CD14-positive monocyte (primary cell): ENCODE data around the gene MFAP3. TPM values are rescaled to one million over a fixed set of nuclear protein-coding genes. Genes with fewer than 3 reads are reported as not detected.
A peak's percentile ranks its signal among the peaks of the same experiment; 100 is the strongest.

Experiments used
- DNase-seq, 3 donors: peaks; one replicate each; pipeline ENCODE4 v3.0.0-alpha.2; 2011 to 2022
- H2AFZ ChIP-seq: 2 replicates; pipeline ENCODE4 v1.6.0; 2012; ENCODE audit warnings: mild to moderate bottlenecking, low read depth, low read length, inconsistent platforms; ENCODE audit not compliant: insufficient read depth, poor library complexity, severe bottlenecking
- H3K27ac ChIP-seq, 2 donors: 1 replicate in 1 of 2; 2 replicates in 1 of 2; pipeline ENCODE4 v1.5.1; 2012 to 2013; ENCODE audit warnings: low read length in 2 of 2, control low read depth in 1 of 2, inconsistent platforms in 1 of 2, low read depth in 1 of 2, mild to moderate bottlenecking in 1 of 2
- H3K27me3 ChIP-seq, 2 donors: one replicate each; pipeline versions ENCODE4 v1.6.0 to v1.6.1; 2011 to 2013; ENCODE audit warnings: low read length in 2 of 2; ENCODE audit not compliant: control insufficient read depth in 2 of 2, insufficient read depth in 2 of 2
- H3K36me3 ChIP-seq, 2 donors: replicated peaks in 1 of 2; 1 replicate in 1 of 2; 2 replicates in 1 of 2; pipeline versions ENCODE4 v1.5.1 to v1.6.1; 2012 to 2013; ENCODE audit warnings: low read length in 2 of 2, control low read depth in 1 of 2, inconsistent platforms in 1 of 2, mild to moderate bottlenecking in 1 of 2; ENCODE audit not compliant: insufficient read depth in 2 of 2, control insufficient read depth in 1 of 2
- H3K4me1 ChIP-seq, 2 donors: 1 replicate in 1 of 2; 2 replicates in 1 of 2; pipeline versions ENCODE4 v1.5.1 to v1.6.1; 2012 to 2013; ENCODE audit warnings: low read length in 2 of 2, control low read depth in 1 of 2, inconsistent platforms in 1 of 2, mild to moderate bottlenecking in 1 of 2, moderate library complexity in 1 of 2; ENCODE audit not compliant: insufficient read depth in 2 of 2, control insufficient read depth in 1 of 2
- H3K4me2 ChIP-seq: replicated peaks from 2 replicates; pipeline ENCODE3; 2012; ENCODE audit warnings: low read length, moderate library complexity, mild to moderate bottlenecking; ENCODE audit not compliant: poor library complexity, severe bottlenecking; ENCODE audit errors: extremely low read depth
- H3K4me3 ChIP-seq, 3 experiments: fragments of 200-600 bp in 1 of 3; sonication (generic) in 1 of 3; replicated peaks in 1 of 3; 1 replicate in 2 of 3; 2 replicates in 1 of 3; pipeline ENCODE4 v1.5.1; 2011 to 2013; ENCODE audit warnings: low read length in 3 of 3, mild to moderate bottlenecking in 3 of 3, control low read depth in 2 of 3, low read depth in 2 of 3, inconsistent platforms in 1 of 3, moderate library complexity in 1 of 3
- H3K79me2 ChIP-seq: 2 replicates; pipeline ENCODE4 v1.6.0; 2012; ENCODE audit warnings: mild to moderate bottlenecking, control low read depth, inconsistent platforms, low read length, moderate library complexity; ENCODE audit not compliant: insufficient read depth
- H3K9ac ChIP-seq: 2 replicates; pipeline ENCODE4 v1.6.0; 2017; ENCODE audit warnings: low read length, mild to moderate bottlenecking; ENCODE audit not compliant: insufficient read depth, poor library complexity, severe bottlenecking
- H3K9me3 ChIP-seq, 2 donors: replicated peaks in 1 of 2; 1 replicate in 1 of 2; 2 replicates in 1 of 2; pipeline versions ENCODE4 v1.5.1 to v1.6.1; 2012 to 2013; ENCODE audit warnings: low read length in 2 of 2, control low read depth in 1 of 2; ENCODE audit not compliant: control insufficient read depth in 1 of 2, insufficient read depth in 1 of 2
- H4K20me1 ChIP-seq: 2 replicates; pipeline ENCODE4 v1.6.0; 2012; ENCODE audit warnings: mild to moderate bottlenecking, low read length, control low read depth, moderate library complexity; ENCODE audit not compliant: insufficient read depth
- H3K27ac Mint-ChIP-seq, 7 donors: one replicate each; pipeline ENCODE4 v1.8.0; 2020; ENCODE audit warnings: mild to moderate bottlenecking in 7 of 7, mixed read lengths in 7 of 7, moderate library complexity in 6 of 7, inconsistent platforms in 2 of 7
- H3K27me3 Mint-ChIP-seq, 3 donors: one replicate each; pipeline ENCODE4 v1.8.0; 2021 to 2022; ENCODE audit warnings: low read depth in 3 of 3, mild to moderate bottlenecking in 3 of 3, mixed read lengths in 3 of 3, moderate library complexity in 3 of 3, inconsistent platforms in 1 of 3
- H3K36me3 Mint-ChIP-seq, 2 donors: one replicate each; pipeline ENCODE4 v1.8.0; 2020; ENCODE audit warnings: mixed read lengths in 2 of 2, inconsistent platforms in 1 of 2, mild to moderate bottlenecking in 1 of 2
- H3K4me1 Mint-ChIP-seq: one replicate; pipeline ENCODE4 v1.8.0; 2020; ENCODE audit warnings: mild to moderate bottlenecking, mixed read lengths
- H3K4me3 Mint-ChIP-seq, 2 donors: one replicate each; pipeline ENCODE4 v1.8.0; 2020; ENCODE audit warnings: mild to moderate bottlenecking in 2 of 2, mixed read lengths in 2 of 2, moderate library complexity in 1 of 2
- H3K9me3 Mint-ChIP-seq, 7 donors: one replicate each; pipeline ENCODE4 v1.8.0; 2020 to 2022; ENCODE audit warnings: mixed read lengths in 7 of 7, mild to moderate bottlenecking in 6 of 7, moderate library complexity in 6 of 7, inconsistent platforms in 2 of 7
- CTCF ChIP-seq: fragments of 200-600 bp; IDR thresholded peaks from one replicate; pipeline ENCODE4 v1.8.0; 2022; ENCODE audit warnings: antibody characterized with exemption, mild to moderate bottlenecking
- WGBS: methylation state at CpG from one replicate; pipeline ENCODE4 v1.1.5; 2013; ENCODE audit warnings: missing lambda C conversion rate; ENCODE audit not compliant: insufficient coverage; 5-methylcytosine and 5-hydroxymethylcytosine counted together
- intact Hi-C, 2 donors: fragments of 100-400 bp; cut with micrococcal nuclease; formaldehyde crosslinking; loops; one replicate each; pipeline versions ENCODE4 v1.15.0 to v1.15.1; 2023
- polyA plus RNA-seq, 3 donors: library from polyadenylated mRNA; depleted of rRNA in 1 of 3; unstranded in 2 of 3; stranded (reverse) in 1 of 3; fragments of 300-500 nt in 2 of 3; fragments of >200 nt in 1 of 3; fragmentation: Illumina TruSeq in 2 of 3; gene quantifications; 1 replicate in 2 of 3; 2 replicates in 1 of 3; pipeline ENCODE4 v1.2.3, GENCODE V29; 2012 to 2021

MFAP3 gene
- polyA plus RNA-seq, 3 donors, result 7.4 to 13.1 (median 8.6) TPM

GRCh38 chr5:154034944-154035343, 3.8 kb upstream of the MFAP3 start:
- Histone ChIP-seq H3K36me3 (peaks cover 0 to 26% of the 10 kb centered on the region in 2 donors), H3K4me1 (peaks cover 11 to 16% of the 10 kb centered on the region in 2 donors), H3K27ac (no peak overlapping the region), H3K4me3 (no peak overlapping the region), H3K9me3 (no peaks in the 10 kb centered on the region), H3K9ac (no peak overlapping the region), H4K20me1 (no peaks in the 10 kb centered on the region), H3K27me3 (no peaks in the 10 kb centered on the region), H3K79me2 (peaks cover 15% of the 10 kb centered on the region), H2AFZ (no peak overlapping the region), H3K4me2 (no peak overlapping the region)
- no peak for TF ChIP-seq CTCF
- Mint-ChIP-seq H3K27me3 (peaks cover 0 to 2% (median 0%) of the 10 kb centered on the region in 3 donors), H3K4me1 (peaks cover 23% of the 10 kb centered on the region), H3K4me3 (no peak overlapping the region), H3K27ac (no peak overlapping the region), H3K36me3 (peaks cover 22 to 29% of the 10 kb centered on the region in 2 donors), H3K9me3 (no peaks in the 10 kb centered on the region)
- WGBS, result 100% methylated on average over 2 of the region's 3 CpGs
- intact Hi-C loops, result no loop called here
- no peak for DNase-seq

GRCh38 chr5:154038261-154038706, 483 bp upstream of the MFAP3 start:
- peaks cover 40% of the 10 kb centered on the region for H3K4me1 Mint-ChIP-seq
- Histone ChIP-seq H3K79me2 (peaks cover 44% of the 10 kb centered on the region), H3K27ac (peak overlapping the region; percentile 67 to 92), H4K20me1 (no peaks in the 10 kb centered on the region), H3K9me3 (no peaks in the 10 kb centered on the region), H3K4me1 (peaks cover 26 to 37% of the 10 kb centered on the region in 2 donors), H3K4me3 (peak overlapping the region; percentile 78 to 89 (median 80)), H2AFZ (peak overlapping the region; percentile 95), H3K36me3 (peaks cover 0 to 3% of the 10 kb centered on the region in 2 donors), H3K27me3 (no peaks in the 10 kb centered on the region), H3K4me2 (peak overlapping the region; percentile 83), H3K9ac (peak overlapping the region; percentile 80)
- peaks cover 5 to 17% of the 10 kb centered on the region in 2 donors for H3K36me3 Mint-ChIP-seq
- peak overlapping the region; percentile 90 to 98 (median 96) for H3K27ac Mint-ChIP-seq
- H3K9me3 Mint-ChIP-seq, result no peaks in the 10 kb centered on the region
- H3K4me3 Mint-ChIP-seq, result peak overlapping the region; percentile 96 to 100
- no peaks in the 10 kb centered on the region for H3K27me3 Mint-ChIP-seq
- peak; percentile 15 to 44 (median 25) for DNase-seq
- intact Hi-C loops, result no loop called here
- no peak for TF ChIP-seq CTCF
- under 1% methylated on average over 16 of the region's 22 CpGs for WGBS
